Right renal pelvis (tissue), 4 donors: ENCODE measurements around the gene SLC66A2. TPM values are rescaled to one million over a fixed set of nuclear protein-coding genes. Genes with fewer than 3 reads are reported as not detected.
"Not testable (repeated sequence)": the region's sequence is repeated elsewhere in the genome, so short reads cannot be mapped to it uniquely, and the experiment has no call there.

Source experiments
- DNase-seq, 4 donors: peaks; one replicate each; pipeline ENCODE4 v3.0.0-alpha.2; 2013; ENCODE audit warnings: low read depth in 4 of 4, low spot score in 3 of 4, missing footprints in 1 of 4
- polyA plus RNA-seq, 4 donors: library from polyadenylated mRNA; unstranded; fragments of 120-200 nt; gene quantifications; one replicate each; pipeline ENCODE4 v1.2.1, GENCODE V29; 2013; ENCODE audit not compliant: insufficient read length in 4 of 4

The SLC66A2 gene
- polyA plus RNA-seq, 4 donors, result 21.1 to 36.1 (median 26.5) TPM

DNA sequence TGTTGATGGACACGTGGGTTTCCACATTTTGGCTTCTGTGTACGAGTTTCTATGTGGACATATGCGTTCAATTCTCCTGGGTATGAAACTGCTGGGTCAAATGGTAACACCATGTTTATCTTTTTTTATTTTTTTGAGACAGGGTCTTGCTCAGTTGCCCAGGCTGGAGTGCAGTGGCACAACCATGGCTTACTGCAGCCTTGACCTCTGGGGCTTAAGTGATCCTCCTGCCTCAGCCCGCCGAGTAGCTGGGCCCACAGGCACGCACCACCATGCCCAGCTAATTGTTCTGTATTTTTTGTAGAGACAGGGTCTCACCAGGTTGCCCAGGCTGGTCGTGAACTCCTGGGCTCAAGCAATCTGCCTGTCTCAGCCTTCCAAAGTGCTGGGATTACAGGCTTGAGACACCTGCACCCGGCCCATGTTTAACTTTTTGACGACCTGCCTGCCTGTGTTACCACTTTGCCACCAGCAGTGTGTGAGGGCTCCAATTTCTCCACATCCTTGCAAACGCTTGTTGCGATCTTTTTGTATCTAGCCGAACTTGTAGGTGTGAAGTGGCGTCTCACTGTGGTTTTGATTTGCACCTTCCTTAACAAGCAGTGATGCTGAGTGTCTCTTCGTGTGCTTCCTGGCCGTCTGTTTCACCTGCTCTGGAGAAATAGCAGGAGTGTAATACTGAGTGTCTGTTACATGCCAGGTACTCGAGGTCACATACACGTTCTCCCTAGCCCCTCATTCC is 19.9 kb upstream of the SLC66A2 start:
- DNase-seq, result no peak

DNA sequence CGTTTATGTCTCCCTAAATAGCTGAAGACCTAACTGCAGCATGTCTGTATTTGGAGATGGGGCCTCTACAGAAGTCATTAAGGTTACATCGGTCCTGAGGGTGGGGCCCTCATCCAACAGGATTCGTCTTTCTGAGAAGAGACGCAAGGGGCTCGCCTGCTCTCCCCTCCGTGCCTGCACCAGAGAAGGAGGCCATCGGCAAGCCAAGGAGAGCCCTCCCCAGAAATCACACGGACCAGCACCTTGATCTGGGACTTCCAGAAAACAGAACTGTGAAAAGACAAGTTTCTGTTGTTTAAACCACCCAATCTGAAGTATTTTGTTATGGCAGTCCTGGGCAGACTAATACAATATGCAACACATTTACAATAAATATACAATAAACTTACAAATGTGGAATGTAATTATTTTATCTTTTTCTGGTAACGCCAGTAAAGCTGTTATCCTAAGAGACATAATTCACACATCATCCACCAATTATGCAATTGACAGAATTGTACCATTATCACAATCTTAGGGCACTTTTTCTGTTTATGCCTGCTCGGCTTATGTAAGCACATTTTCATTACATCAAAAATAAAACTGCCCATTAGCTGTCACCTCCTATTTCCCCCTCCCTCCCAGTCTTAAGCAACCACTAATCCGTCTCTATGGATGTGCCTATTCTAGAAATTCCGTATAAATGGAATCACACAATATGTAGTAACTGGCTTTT is 19.1 kb upstream of the SLC66A2 start:
- DNase-seq, result no peak

- DNase-seq, result peak in 3 of 4 donors; percentile 39 to 53 (median 50)
These were observed 13.9 kb upstream of the SLC66A2 start for GRCh38 chr18:79965119-79965902.

DNA sequence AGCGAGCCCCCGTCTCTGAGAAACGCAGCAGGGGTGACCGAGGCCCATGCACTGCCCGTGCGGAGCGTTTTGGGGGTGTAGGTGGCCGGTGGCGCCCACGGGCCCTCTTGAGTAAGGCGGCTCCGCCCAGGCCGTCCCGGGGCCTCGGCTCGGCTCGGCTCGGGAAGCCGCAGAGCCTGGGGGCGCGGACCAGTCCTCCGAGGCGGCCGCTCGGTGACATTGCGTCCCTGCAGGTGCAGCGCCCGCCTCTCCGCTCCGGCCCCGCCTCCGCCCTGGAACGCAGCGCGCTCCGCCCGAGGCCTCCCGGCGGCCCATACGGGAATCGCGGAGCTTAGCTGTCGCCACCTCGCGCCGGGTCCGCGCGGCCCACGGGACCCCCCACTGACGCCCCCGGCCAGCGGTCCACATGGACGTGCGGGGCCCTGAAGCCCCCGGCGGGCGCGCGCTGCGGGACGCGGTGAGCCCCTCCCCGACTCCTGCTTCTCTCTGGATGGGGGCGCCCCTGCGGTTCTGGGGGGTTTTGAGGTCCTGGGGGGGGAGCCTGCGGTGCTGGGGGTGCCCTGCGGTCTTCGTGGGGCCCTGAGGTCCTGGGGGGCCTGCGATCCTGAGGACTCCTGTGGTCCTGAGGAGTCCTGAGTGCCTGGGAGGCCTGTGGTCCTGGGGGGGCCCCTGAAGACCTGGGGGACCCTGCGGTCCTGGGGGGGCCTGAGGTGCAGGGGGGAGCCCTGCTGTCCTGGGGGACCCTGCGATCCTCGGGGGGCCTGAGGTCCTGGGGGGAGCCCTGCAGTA is 13.1 kb upstream of the SLC66A2 start, which contains the start of gene HSBP1L1:
Gene HSBP1L1, plus strand, starts transcription at position 314 of the 789 bp plus-strand sequence. Its CDS starts 93 bp downstream, at position 407.
- DNase-seq, result peak in 1 of 4 donors; percentile 35

DNA sequence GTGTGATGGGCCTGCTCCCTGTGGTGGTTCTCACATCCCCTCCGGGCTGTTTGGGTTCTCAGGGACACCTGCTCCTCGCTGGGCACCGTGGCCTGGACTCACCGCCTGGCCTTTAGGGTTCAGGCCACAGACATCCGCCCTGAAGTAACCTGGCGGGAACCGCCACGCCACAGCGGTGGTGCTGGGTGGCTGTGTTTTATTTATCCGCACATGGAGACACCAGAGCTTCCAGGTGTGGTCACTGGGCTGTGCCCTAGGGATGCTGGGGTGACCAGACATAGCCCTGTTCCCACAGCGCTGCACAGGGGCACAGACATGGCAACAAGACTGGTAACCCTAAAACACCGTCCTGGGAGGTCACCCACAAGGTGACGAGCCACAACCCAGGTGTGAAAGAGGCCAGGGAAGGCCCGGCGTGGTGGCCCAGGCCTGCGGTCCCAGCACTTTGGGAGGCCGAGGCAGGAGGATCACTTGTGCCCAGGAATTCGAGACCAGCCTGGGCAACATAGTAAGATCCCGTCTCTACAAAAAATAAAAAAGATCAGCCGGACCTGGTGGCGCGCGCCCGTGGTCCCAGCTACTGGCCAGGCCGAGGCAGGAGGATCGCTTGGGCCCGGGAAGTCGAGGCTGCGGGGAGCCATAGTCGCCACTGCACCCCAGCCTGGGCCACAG is 12.3 kb upstream of the SLC66A2 start:
- DNase-seq, result no peak

GRCh38 chr18:79962835-79963657 is 11.6 kb upstream of the SLC66A2 start:
- no peak for DNase-seq

DNA sequence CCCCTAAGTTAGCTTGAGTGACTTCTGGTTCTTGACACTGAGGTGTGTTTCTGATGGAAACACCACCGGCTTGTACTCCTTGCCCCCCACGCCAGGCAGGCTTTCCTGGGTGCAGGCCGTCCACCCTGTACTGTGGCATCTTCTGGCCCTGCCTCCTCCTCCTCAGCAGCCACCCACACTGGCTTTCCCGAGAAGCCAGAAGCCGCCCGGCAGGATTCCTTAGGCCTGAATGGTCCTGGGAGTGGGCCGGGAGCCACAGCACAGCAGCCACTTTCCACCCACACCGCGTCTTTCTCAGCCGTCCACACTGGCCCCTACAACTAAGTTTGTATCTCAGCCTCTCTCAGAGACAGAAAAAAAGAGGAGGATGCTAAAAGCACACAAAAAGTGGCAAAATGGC is 10.9 kb upstream of the SLC66A2 start:
- DNase-seq, result no peak

GRCh38 chr18:79961527-79962291 is 10.3 kb upstream of the SLC66A2 start:
- DNase-seq, result no peak

GRCh38 chr18:79960921-79961526 is 9.6 kb upstream of the SLC66A2 start:
- DNase-seq, result no peak

- DNase-seq, result not testable (repeated sequence)
These were observed 8.8 kb upstream of the SLC66A2 start for GRCh38 chr18:79960161-79960801.

DNA sequence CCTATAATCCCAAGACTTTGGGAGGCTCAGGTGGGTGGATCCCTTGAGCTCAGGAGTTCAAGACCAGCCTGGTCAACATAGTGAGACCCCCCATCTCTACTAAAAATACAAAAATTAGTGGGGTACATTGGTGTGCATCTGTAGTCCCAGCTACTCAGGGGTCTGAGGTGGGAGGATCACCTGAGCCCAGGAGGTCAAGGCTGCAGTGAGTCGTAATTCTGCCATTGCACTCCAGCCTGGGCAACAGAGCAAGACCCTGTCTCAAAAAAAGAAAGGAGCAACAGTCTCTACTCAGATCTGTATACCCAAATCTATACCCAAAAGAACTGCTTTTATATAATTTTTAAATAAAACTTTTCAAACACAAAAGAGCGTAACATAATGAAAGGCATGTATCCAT is 7.5 kb upstream of the SLC66A2 start:
- DNase-seq, result no peak

GRCh38 chr18:79956276-79956675 is 4.8 kb upstream of the SLC66A2 start:
- DNase-seq, result no peak

DNA sequence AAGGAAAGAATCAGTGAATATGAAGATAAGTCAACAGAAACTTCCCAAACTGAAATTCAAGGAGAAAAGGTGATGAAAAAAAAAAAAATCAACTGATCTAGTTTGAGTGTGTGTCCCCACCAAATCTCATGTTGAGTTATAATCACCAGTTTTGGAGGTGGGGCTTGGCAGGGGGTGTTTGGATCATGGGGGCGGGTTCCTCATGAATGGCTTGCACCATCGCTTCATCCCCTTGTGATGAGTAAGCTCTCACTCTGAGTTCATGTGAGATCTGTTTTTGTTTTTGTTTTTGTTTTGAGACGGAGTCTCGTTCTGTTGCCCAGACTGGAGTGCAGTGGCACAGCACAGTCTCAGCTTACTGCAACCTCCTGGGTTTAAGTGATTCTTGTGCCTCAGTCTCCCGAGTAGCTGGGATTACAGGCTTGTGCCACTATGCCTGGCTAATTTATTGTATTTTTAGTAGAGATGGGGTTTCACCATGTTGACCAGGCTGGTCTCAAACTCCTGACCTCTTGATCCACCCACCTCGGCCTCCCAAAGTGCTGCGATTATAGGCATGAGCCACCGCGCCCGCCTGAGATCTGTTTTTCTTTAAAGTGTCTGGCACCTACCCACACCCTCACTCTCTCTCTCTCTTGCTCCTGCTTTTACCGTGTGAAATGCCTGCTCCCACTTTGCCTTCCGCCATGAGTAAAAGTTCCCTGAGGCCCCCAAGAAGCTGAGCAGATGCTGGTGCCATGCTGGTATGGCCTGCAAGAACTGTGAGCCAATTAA is 4.0 kb upstream of the SLC66A2 start:
- no peak for DNase-seq

- DNase-seq, result no peak
These were observed 3.3 kb upstream of the SLC66A2 start for GRCh38 chr18:79954791-79955190.

DNA sequence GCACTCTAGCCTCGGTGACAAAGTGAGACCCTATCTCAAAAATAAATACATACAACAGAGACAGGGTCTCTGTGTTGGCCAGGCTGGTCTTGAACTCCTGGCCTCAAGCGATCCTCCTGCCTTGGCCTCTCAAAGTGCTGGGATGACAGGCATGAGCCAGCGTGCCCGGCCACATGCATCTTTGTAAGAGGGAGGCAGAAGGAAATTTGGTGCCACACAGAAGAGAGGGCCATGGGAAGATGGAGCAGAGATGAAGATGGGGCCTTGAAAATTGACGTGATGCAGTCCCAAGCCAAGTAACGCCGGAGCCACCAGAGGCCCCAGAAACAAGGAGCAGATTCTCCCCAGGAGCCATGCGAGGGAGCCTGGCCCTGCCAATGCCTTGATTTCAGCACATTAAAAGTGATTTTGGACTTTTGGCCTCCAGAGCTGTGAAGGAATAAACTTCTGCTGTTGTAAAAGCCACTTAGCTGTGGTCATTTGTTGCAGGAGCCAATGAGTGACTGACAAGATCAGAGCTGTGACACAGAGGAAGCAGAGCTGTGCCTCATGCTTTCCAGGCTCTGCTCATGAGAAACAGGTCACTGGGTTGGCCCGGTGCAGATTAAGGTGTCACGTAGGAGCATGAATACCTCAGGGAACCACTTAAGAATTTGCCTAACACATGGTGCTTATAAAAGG is 2.7 kb upstream of the SLC66A2 start:
- no peak for DNase-seq

DNA sequence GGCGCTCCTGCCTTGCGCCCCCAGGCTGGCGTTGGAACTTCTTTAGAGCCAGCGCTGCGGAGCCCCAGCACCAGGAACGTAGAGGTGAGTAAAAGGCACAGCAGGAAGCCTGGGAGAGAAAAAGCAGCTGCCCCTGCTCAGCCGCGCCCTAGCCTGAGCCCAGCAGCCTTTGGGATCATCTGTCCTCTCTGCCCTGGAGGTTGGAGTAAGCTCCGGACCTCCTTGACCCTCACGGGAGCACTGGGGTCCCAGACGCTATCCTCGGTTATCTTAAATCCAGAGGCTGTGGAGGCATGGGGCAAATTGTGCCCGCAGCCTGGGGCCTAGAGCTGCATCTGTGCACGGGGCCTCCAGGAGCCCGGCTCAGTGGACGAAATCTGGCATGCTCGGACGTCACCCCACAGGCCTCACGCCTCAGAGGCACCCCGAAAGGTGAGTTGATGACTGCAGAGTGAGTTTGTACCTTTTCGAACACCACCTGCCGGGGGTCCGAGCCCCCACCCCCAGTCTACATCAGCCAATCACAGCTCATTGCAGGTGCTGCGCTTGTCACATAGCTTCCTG is 1.6 kb upstream of the SLC66A2 start:
- no peak for DNase-seq
